LNCAP (cell line): ENCODE results near the gene ZNF428.

ENCODE experiments used
- CTCF ChIP-seq: fragments of 450-650 bp; IDR thresholded peaks from 2 replicates; pipeline ENCODE4 v1.5.1; 2017; ENCODE audit warnings: mild to moderate bottlenecking

The ZNF428 gene

GRCh38 chr19:43622070-43622469, 2.6 kb upstream of the ZNF428 start:
- no peak for TF ChIP-seq CTCF

- TF ChIP-seq CTCF = no peak
These were observed 902 bp upstream of the ZNF428 start for GRCh38 chr19:43620061-43621001.

GRCh38 chr19:43618921-43619261, 538 bp downstream of the ZNF428 start:
- TF ChIP-seq CTCF = no peak

- TF ChIP-seq CTCF = no peak
These were observed 2.5 kb downstream of the ZNF428 start for GRCh38 chr19:43616954-43617353.

- TF ChIP-seq CTCF = no peak
These were observed 3.1 kb downstream of the ZNF428 start for GRCh38 chr19:43616306-43616705.

- no peak for TF ChIP-seq CTCF
These were observed 7.1 kb downstream of the ZNF428 start for GRCh38 chr19:43612374-43612773.

- TF ChIP-seq CTCF = no peak
These were observed 7.6 kb downstream of the ZNF428 start, which contains the start of gene SRRM5 for GRCh38 chr19:43611788-43612187. TSS of gene SRRM5 (plus strand) at chr19:43612088. CDS start at chr19:43612122, 34 bp downstream.
